T47D (cell line): Measurements from ENCODE around the gene FNDC8.

Experiments used
- DNase-seq, 2 experiments: peaks; one replicate each; pipeline versions ENCODE4 v3.0.0 to v3.0.0-alpha.2; 2011 to 2012; ENCODE audit warnings: low read depth in 1 of 2, low spot score in 1 of 2
- JUND ChIP-seq: IDR thresholded peaks from 2 replicates; pipeline ENCODE4 v1.6.1; 2012; ENCODE audit warnings: low read depth
- in situ Hi-C: cut with HindIII; loops from 2 replicates; pipeline ENCODE4 v1.10.0; 2016; ENCODE audit warnings: low sequenced_read_pairs, low pct_unique_long_range_greater_than_20kb

The FNDC8 gene

DNA sequence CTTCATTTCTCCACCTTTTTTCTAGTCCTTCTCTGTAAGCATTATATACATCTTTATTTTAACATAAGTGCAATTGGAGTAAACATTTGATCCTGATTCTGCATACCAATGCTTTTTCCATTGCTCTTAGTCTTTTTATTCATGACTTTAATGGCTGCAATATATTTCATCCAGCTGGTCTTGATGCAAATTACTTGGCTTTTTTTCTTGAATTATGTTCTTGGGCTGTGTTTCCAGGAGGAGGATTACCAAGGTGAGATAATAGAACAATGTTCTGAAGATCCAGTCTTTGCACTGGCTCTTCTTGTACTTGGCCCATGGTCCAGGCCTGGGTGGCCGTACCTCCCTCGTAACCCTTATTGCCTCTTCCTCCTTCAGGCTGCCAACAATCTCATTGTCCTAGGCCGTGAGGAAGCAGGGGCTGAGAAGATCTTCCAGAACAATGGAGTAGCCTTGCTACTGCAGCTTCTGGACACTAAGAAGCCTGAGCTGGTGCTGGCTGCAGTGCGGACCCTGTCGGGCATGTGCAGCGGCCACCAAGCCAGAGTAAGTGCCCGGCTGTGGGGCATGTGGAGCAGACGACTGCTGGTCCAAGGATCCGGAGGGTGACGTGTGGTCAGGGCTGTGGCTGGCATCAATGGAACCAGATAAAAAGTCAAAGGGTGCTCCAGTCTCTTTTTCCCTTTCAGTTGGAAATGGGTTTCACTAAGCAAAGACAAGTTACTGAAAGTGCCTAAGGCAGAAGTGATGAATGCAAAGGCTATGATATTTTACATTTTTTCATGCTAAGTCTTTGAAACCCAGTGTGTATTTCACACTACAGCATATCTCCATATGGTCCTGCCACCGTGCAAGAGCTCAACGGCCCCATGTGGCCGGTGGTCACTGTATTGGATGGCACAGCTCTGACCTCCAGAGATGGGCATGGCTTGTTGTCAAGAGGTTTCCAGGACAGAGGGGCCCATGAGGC is 33.1 kb downstream of the FNDC8 start:
- TF ChIP-seq JUND = no peak
- in situ Hi-C loops = no loop called here

DNA sequence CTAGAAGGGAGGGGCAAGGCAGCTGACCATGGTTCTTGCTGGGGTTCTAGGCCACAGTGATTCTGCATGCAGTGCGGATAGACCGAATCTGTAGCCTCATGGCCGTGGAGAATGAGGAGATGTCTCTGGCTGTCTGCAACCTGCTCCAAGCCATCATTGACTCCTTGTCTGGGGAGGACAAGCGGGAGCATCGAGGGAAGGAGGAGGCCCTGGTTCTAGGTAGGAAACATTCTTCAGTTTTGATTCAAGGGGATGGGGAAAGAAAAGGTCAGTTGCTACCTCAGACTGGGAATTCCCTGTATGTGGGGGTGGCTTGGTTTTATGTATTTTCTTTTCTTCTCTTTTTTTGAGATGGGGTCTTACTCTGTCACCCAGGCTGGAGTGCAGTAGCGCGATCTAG is 33.8 kb downstream of the FNDC8 start:
- TF ChIP-seq JUND = no peak
- no peak for DNase-seq
- in situ Hi-C loops = no loop called here

More for the DNA sequence above, 33.1 kb downstream of the FNDC8 start:
- no peak for DNase-seq

DNA sequence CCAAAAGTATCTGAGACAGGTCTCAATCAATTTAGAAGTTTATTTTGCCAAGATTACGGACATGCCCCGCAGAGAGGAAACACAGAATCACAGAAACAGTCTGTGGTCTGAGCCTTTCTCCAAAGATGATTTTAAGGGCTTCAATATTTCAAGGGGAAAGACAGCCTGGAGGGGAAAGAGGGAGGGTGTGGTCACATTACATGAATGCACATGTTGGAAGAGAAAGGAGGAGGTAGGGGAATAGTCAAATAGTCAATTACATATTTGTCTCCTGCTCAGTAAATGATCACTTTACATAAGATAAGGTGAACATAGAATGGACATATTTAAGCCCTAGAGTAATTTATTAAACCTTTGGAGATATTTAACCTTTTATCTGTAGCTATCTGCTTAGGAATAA is 38.5 kb downstream of the FNDC8 start:
- TF ChIP-seq JUND = no peak
- in situ Hi-C loops = no loop called here
- no peak for DNase-seq

DNA sequence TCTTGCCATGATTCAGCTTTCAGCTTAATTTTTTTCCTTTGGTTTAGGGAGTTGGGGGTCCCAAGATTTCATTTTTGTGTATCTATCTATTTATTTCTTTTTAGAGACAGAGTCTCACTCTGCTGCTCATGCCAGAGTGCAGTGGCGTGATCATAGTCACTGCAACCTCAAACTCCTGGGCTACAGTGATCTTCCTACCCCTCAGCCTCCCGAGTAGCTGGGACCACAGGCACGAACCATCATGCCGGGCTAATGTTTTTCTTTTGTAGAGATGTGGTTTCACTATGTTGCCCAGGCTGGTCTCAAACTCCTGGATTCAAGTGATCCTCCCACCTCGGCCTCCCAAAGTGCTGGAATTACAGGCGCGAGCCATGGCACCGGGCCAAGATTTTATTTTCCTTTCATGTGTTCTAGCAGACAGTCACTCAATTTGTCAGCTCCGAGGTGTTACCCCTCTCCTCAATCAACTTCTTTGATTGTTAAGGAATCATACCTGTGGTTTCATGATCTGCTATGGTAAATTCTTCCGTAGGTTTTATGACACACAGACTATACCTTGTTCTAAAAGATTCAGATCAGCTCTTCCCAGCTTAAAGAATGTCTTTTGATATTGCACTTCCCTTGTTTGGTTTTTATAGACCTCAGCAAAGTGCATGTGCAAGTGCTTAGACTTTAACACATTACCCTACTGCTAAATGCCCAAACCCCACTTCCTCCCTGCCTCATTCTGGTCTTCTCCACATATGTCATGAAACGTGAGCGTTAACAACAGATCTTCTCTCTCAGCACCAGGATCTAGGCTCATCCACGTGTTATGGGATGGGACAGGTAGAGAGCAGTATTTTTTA is 39.2 kb downstream of the FNDC8 start:
- in situ Hi-C loops = no loop called here
- DNase-seq = no peak
- TF ChIP-seq JUND = no peak

DNA sequence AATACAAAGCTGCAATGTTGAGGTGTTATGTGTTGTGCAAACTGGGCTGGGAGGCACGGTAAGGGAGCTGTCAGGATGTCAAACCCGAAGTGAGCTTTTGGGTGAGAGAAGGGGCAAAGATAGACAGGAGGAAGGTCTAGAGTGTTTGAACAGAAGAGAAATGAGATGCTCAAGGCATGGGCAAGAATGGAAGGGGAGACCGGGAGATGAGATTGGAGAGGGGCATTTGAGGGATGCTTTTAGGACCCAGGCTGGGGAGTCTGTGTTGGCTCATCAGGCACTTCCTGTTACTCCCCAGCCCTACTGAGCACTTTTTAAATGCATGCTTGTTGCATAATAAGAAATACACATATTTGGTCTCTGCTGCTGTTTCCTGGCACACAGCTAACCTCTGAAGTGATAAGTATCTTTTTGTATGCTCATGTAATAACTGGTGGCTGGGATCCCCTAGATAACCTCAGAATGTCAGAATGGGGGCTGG is 39.9 kb downstream of the FNDC8 start:
- DNase-seq = no peak
- in situ Hi-C loops = no loop called here
- TF ChIP-seq JUND = no peak

DNA sequence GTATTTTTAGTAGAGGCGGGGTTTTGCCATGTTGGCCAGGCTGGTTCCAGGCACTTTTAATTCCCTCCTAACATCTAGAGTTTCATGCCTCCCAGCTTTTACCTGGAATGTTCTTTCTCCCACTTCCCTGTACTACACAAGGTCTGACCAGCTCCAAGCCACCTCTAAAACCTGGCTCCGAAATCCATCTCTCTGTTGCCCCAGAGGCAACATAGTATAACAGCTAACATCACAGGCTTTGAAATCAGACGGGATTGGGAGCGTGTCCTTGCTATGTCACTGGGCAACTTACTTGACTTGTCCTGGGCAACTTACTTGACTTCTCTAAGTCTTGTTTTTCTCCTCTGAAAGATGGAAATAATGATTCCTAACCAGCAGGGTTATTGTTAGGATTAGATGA is 41.3 kb downstream of the FNDC8 start:
- TF ChIP-seq JUND = no peak
- in situ Hi-C loops = no loop called here
- peak in 1 of 2 experiments; percentile 51 for DNase-seq

DNA sequence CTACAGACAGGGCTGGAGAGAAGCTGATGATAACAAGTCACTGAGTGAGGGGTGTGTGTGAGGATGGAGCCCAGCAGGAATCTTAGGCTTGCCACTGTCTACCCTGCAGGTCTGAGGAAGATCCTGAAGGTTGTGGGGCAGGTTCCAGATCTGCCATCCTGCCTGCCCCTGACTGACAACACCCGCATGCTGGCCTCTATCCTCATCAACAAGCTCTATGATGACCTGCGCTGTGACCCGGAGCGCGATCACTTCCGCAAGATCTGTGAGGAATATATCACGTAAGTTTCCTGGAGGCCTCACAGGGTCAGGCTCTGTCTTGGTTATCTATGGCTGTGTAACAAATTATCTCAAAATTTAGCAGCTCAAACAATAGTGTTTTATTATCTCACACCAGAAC is 42.5 kb downstream of the FNDC8 start:
- no peak for DNase-seq
- no peak for TF ChIP-seq JUND
- in situ Hi-C loops = no loop called here

DNA sequence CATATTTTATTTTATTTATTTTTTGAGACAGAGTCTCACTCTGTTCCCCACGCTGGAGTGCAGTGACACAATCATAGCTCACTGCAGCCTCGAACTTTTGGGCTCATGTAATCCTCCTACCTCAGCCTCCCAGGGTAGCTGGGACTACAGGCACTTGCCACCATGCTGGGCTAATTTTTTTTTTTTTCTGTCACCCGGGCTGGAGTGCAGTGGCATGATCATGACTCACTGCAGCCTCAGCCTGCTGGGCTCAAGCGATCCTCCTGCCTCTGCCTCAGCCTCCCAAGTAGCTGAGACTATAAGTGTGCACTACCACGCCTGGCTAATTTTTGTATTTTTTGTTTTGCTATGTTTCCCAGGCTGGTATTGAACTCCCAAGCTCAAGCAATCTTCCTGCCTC is 43.3 kb downstream of the FNDC8 start:
- DNase-seq = no peak
- in situ Hi-C loops = no loop called here
- no peak for TF ChIP-seq JUND

DNA sequence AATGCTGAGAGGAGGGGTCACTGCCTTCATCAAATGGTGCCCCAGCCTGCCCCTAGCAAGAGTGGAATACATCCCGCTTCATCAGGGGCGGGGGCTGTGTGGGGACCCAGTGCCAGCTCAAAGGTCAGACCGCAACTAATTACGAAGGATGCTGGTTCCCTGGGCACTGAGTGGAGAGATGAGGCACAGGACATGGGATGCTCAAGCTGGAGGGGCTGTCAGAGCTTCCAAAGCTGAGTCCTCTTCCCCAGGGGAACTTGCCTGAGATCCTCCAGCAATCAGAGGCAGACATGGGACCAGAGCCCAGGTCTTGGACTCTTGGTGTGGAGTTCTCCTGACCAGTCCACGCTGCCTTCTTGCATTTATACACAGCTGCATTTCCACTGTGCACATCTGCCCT is 45.1 kb downstream of the FNDC8 start:
- no peak for DNase-seq
- in situ Hi-C loops = no loop called here
- TF ChIP-seq JUND = no peak

DNA sequence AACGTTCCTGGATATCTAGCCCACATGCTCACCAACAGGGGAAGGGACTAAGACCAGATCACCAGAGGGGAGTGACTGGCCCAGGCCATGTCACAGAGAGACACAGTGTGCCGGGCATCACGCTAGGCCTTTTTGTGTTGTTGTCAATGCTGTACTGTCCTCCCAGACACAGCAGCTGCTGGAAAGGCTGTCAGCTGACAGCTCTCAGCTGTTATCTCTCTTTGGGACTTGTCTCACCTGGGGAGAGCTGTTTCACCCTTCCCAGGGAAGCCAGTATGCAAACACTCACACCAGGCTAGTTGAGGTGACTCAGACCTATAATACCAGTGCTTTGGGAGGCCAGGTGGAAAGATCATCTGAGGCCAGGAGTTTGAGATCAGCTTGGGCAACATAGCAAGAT is 45.6 kb downstream of the FNDC8 start:
- in situ Hi-C loops = no loop called here
- DNase-seq = no peak
- TF ChIP-seq JUND = no peak

DNA sequence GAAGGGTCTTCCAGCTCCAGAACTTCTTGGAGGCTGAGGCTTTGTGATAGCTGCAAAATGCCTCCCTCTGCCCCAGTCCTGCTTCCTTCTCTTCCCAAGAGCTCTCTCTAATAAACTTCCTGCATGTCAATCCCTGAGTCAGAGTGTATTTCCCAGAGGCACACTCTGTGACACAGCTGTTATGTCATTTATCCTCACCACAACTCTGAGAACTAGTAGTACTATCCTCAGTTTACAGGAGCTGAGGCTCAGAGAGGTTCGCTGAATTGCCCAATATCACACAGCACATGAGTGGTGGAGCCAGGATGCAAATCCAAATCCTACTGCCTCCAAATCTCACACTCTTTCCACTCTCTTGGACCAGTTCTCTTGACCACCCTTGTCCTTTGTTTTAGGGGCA is 46.3 kb downstream of the FNDC8 start:
- no peak for TF ChIP-seq JUND
- in situ Hi-C loops = no loop called here

DNA sequence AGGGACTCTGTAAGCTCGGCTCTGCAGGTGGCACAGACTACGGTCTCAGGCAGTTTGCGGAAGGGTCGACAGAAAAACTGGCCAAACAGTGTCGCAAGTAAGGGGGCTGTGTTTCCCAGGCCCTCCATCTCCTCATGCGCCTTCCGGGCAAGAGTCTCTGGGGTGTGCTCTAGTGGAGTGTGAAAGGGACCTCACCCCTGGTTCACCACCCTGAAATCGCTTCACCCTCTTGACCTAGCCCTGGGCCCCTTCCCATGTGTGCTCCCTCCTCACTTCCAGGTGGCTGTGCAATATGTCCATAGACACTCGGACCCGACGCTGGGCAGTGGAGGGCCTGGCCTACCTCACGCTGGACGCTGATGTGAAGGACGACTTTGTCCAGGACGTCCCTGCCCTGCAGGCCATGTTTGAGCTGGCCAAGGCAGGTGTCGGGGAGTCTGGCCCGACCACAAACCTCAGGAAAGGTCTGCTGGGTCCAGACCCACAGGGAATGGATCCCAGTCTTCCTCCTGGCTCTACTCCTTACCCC is 48.5 kb downstream of the FNDC8 start:
- in situ Hi-C loops = no loop called here
- DNase-seq = no peak
- TF ChIP-seq JUND = no peak

More for the DNA sequence above, 46.3 kb downstream of the FNDC8 start:
- no peak for DNase-seq
